ENCODE results near the gene MED29.

The MED29 gene

GRCh38 chr19:39390751-39391437 lies at the start of gene MED29, which contains the start of gene PAF1:
MED29 (plus strand) TSS chr19:39391378; CDS start chr19:39391423, 45 bp downstream.
PAF1 (minus strand) TSS chr19:39391106; CDS start chr19:39390864, 242 bp downstream.
- peak; percentile 95 to 96 for DNase-seq

- peak; percentile 98 to 99 for DNase-seq
These were observed 49.2 kb upstream of the MED29 start, which contains the start of gene SAMD4B for GRCh38 chr19:39341719-39342604. SAMD4B (plus strand) TSS chr19:39342421; CDS start chr19:39356894, 14,473 bp downstream.

GRCh38 chr19:39342647-39343305 lies 48.4 kb upstream of the MED29 start:
- peak in 1 of 2 experiments; percentile 35 for DNase-seq

GRCh38 chr19:39345956-39346355 lies 45.2 kb upstream of the MED29 start:
- DNase-seq: no peak

- DNase-seq: no peak
These were observed 43.6 kb upstream of the MED29 start for GRCh38 chr19:39347332-39348164.

GRCh38 chr19:39349326-39349725 lies 41.9 kb upstream of the MED29 start:
- no peak for DNase-seq

- no peak for DNase-seq
These were observed 41.0 kb upstream of the MED29 start for GRCh38 chr19:39350156-39350555.

DNA sequence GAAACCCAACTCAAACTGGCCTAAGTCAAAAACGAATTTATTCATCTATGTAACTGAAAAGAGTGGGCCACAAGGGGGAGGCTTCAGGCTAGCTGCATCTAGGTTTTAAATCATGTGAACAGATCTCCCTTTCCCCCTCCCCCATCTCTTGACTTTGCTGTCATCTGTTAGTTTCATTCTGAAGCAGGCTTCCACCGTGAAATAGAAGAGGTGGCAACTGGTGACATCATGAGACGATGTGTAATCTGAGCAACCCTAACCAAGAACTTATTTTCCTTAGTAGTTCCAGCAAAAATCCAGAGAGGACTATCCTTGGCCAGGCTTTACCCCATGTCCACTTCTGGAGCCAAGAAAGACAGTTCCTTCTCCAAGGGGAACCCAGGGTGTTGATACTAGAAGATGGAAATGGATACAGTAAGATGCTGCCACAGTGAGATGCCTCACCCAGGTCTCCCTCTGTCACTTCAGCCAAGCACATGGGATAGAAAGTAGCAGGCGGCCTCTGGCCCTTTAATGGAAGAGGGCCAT lies 39.6 kb upstream of the MED29 start:
- DNase-seq: peak; percentile 58 to 59

- no peak for DNase-seq
These were observed 38.6 kb upstream of the MED29 start for GRCh38 chr19:39352381-39353255.

GRCh38 chr19:39355253-39355652 lies 35.9 kb upstream of the MED29 start:
- DNase-seq: no peak

- DNase-seq: no peak
These were observed 35.1 kb upstream of the MED29 start for GRCh38 chr19:39356073-39356472.

- no peak for DNase-seq
These were observed 34.5 kb upstream of the MED29 start for GRCh38 chr19:39356647-39357046.

- no peak for DNase-seq
These were observed 32.2 kb upstream of the MED29 start for GRCh38 chr19:39359026-39359425.

DNA sequence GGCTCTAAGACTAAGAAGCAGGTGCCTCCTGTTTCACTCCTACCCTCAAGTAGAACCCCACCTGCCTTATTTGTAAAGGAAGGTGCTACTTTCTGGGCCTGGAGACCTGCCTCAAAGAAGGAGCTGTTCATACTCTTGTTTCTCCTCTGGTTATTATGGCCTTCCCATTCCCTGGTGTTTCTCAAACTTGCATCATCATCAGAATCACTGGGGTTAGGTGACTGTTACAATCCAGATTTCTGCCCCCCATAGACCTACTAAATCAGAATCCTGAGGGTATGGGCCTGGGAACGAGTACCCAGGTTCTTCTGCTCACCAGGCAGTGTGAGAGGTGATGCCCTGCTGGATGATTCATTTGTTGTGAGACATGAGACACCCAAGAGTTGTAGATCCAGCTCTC lies 30.6 kb upstream of the MED29 start:
- no peak for DNase-seq

DNA sequence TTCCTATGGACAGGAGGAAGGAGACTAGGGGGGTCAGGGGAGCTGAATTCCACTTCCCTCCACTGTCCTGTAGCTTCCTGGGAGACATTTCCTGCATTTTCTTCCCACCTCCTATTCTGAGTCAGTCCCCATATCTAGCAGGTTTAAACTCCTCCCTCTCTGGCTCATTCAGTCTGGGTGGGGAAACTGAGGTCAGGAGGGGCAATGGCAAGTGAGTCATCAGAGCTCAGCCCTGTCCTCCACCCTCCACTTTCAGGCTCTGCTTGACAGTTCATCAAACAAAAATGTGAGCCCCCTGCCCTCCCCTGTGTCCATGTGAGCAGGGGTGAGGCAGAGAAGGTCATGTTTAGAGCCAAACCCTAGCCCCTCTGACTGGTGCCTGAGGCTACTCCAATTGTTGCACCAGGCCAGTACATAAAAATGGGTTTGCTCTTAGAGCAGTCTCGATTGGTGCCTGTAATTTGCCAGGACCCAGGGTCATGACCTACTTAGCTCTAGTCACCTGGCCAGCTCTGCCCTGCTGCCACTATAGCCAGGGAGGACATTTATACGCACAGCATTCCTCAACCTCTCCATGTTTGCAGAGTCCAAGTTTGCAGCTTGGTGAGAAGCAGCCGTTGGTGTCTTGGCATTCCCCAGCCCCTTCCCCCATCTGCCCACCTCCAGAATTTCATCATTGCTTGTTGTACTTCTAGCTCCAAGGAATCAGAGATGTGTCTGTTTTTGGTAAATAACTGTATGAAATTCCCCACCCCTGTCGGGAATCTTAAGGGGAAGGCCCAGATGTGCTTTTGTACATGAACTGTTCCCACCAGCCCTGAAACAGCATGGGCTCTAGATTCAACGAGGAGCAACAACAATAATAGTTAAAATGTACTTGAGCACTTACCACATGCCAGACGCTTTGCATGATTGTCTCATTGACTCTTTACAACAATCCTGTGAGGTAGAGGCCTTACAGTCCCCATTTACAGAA lies 28.2 kb upstream of the MED29 start:
- no peak for DNase-seq

- DNase-seq: no peak
These were observed 27.2 kb upstream of the MED29 start for GRCh38 chr19:39363901-39364457.

DNA sequence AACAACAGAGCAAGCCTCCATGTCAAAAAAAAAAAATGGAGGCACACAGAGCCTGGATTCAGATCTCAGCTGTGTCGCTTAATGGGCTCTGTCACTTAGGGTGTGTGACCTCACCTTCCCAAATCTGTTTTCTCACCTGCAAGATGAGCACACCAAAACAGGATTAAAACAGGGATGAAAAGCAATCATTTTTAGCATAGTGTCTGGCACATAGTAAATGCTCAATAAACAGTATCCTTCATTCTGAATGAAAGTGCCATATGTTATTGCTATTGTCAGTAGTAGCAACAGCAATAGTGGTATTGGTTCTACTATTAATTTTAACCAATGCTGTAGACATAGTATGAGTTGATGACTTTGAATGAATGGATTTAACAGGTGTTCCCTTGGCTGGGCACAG lies 25.6 kb upstream of the MED29 start:
- no peak for DNase-seq

DNA sequence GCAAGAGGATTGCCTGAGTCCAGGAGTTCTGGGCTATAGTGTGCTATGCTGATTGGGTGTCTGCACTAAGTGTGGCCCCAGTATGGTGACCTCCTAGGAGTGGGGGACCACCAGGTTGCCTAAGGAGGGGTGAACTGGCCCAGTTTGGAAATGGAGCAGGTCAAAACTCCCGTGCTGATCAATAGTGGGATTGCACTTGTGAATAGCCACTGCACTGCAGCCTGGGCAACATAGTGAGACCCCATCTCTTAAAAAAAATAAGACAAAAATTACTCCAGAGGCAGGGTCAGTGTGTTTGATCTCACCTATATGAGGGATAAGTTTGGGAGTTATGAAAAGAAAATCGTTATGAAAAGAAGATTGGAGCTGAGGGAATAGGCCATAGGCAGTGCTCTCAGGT lies 22.0 kb upstream of the MED29 start:
- DNase-seq: no peak

- DNase-seq: no peak
These were observed 20.4 kb upstream of the MED29 start for GRCh38 chr19:39370735-39371134.

Data from activated T-cell treated with anti-CD3 and anti-CD28 coated beads, Interleukin-2, amount 50 U/mL, for 48 hours (primary cell).